Keratinocyte (primary cell): ENCODE data around the gene SLC9A7. TPM values are rescaled to one million over a fixed set of nuclear protein-coding genes. Genes with fewer than 3 reads are reported as not detected.

Source experiments
- DNase-seq: peaks from one replicate; pipeline ENCODE4 v3.0.0-alpha.2; 2011; ENCODE audit warnings: low read depth, missing footprints, low spot score
- FAIRE-seq: peaks from 2 replicates; lab custom pipeline; 2011; peaks lifted over from hg19 to GRCh38; lab: Jason Lieb, UNC
- H2AFZ ChIP-seq: 2 replicates; pipeline ENCODE4 v1.6.0; 2012; ENCODE audit warnings: low read length, control low read depth, inconsistent platforms; ENCODE audit not compliant: control insufficient read depth
- H3K27ac ChIP-seq: 2 replicates; pipeline ENCODE4 v1.5.1; 2011; ENCODE audit warnings: low read length; ENCODE audit not compliant: control insufficient read depth, insufficient read depth
- H3K27me3 ChIP-seq: 3 replicates; pipeline ENCODE4 v1.6.0; 2011; ENCODE audit warnings: low read length; ENCODE audit not compliant: control insufficient read depth, insufficient read depth; ENCODE audit errors: extremely low read depth
- H3K36me3 ChIP-seq, 2 experiments: 2 replicates in 1 of 2; 3 replicates in 1 of 2; pipeline ENCODE4 v1.5.1; 2011; ENCODE audit warnings: low read length in 2 of 2, mild to moderate bottlenecking in 1 of 2; ENCODE audit not compliant: control insufficient read depth in 2 of 2, insufficient read depth in 2 of 2; ENCODE audit errors: extremely low read depth in 1 of 2
- H3K4me1 ChIP-seq: 3 replicates; pipeline ENCODE4 v1.5.1; 2011; ENCODE audit warnings: low read length; ENCODE audit not compliant: control insufficient read depth, insufficient read depth; ENCODE audit errors: extremely low read depth
- H3K4me2 ChIP-seq: 3 replicates; pipeline ENCODE4 v1.6.0; 2011; ENCODE audit warnings: low read depth, low read length; ENCODE audit not compliant: control insufficient read depth, insufficient read depth; ENCODE audit errors: extremely low read depth
- H3K4me3 ChIP-seq, 3 experiments: fragments of 200-600 bp in 1 of 3; sonication (generic) in 1 of 3; 2 replicates in 2 of 3; 3 replicates in 1 of 3; pipeline ENCODE4 v1.5.1; 2011 to 2016; ENCODE audit warnings: low read length in 3 of 3, mild to moderate bottlenecking in 3 of 3, control low read depth in 2 of 3, inconsistent platforms in 1 of 3, low read depth in 1 of 3, mixed read lengths in 1 of 3, mixed run types in 1 of 3, moderate library complexity in 1 of 3; ENCODE audit not compliant: control insufficient read depth in 2 of 3, insufficient read depth in 2 of 3; ENCODE audit errors: extremely low read depth in 1 of 3
- H3K79me2 ChIP-seq: 2 replicates; pipeline ENCODE4 v1.6.0; 2012; ENCODE audit warnings: low read length; ENCODE audit not compliant: control insufficient read depth, insufficient read depth
- H3K9ac ChIP-seq: 3 replicates; pipeline ENCODE4 v1.6.0; 2011; ENCODE audit warnings: low read length; ENCODE audit not compliant: control insufficient read depth, insufficient read depth; ENCODE audit errors: extremely low read depth
- H3K9me1 ChIP-seq: 3 replicates; pipeline ENCODE4 v1.6.0; 2011; ENCODE audit warnings: low read length; ENCODE audit not compliant: control insufficient read depth, insufficient read depth; ENCODE audit errors: extremely low read depth
- H3K9me3 ChIP-seq: 2 replicates; pipeline ENCODE4 v1.5.1; 2012; ENCODE audit warnings: low read depth, low read length; ENCODE audit not compliant: control insufficient read depth
- H4K20me1 ChIP-seq: 3 replicates; pipeline ENCODE4 v1.6.0; 2011; ENCODE audit warnings: low read length; ENCODE audit not compliant: control insufficient read depth, insufficient read depth; ENCODE audit errors: extremely low read depth
- EZH2 ChIP-seq: IDR thresholded peaks from one replicate; pipeline ENCODE4 v1.6.1; 2012; ENCODE audit warnings: inconsistent platforms, mild to moderate bottlenecking, low read length, moderate library complexity
- dilution Hi-C: fragments of 300-500 bp; cut with MboI; formaldehyde crosslinking; loops from one replicate; pipeline ENCODE4 v1.7.0; 2020; ENCODE audit warnings: low sequenced_read_pairs; ENCODE audit not compliant: extremely low pct_ligation_motif_present
- polyA plus RNA-seq, 5 experiments: library from polyadenylated mRNA; depleted of rRNA in 3 of 5; stranded (reverse) in 3 of 5; stranded (forward) in 1 of 5; unstranded in 1 of 5; fragments of >200 nt; gene quantifications; 1 replicate in 1 of 5; 2 replicates in 3 of 5; 3 replicates in 1 of 5; pipeline versions ENCODE4 v1.2.1 to v1.2.3, GENCODE V29; 2011 to 2012; ENCODE audit warnings: missing spikeins in 2 of 5, low read depth in 1 of 5, low replicate concordance in 1 of 5
- TF ChIP-seq, protein P1 (sequence below), 3 experiments: IDR thresholded peaks in 1 of 3; conservative IDR thresholded peaks in 1 of 3; optimal IDR thresholded peaks in 1 of 3; 2 replicates in 2 of 3; 3 replicates in 1 of 3; pipeline versions ENCODE3 to v1.5.1; 2011; ENCODE audit warnings: low read length in 3 of 3, mild to moderate bottlenecking in 3 of 3, moderate library complexity in 2 of 3, control low read depth in 1 of 3, inconsistent platforms in 1 of 3; ENCODE audit not compliant: insufficient read depth in 2 of 3; ENCODE audit errors: extremely low read depth in 1 of 3

Gene SLC9A7
- polyA plus RNA-seq, 1 donor (not counting 4 experiments of a cell fraction or from before 2014, with no cell fraction given) = 8.1 TPM

GRCh38 chrX:46569621-46570020 is 189.3 kb downstream of the SLC9A7 start:
- H3K27me3 ChIP-seq = no peaks in the 10 kb centered on the region
- H2AFZ ChIP-seq = no peak overlapping the region
- H3K9ac ChIP-seq = no peak overlapping the region
- no peaks in the 10 kb centered on the region for H3K9me1 ChIP-seq
- H3K36me3 ChIP-seq = no peaks in the 10 kb centered on the region
- dilution Hi-C loops = no loop called here
- H3K4me3 ChIP-seq = no peak overlapping the region
- H3K4me2 ChIP-seq = no peak overlapping the region
- H3K9me3 ChIP-seq = no peaks in the 10 kb centered on the region
- no peaks in the 10 kb centered on the region for H3K4me1 ChIP-seq
- no peaks in the 10 kb centered on the region for H4K20me1 ChIP-seq
- no peaks in the 10 kb centered on the region for H3K79me2 ChIP-seq
- FAIRE-seq (no peak), DNase-seq (no peak)
- H3K27ac ChIP-seq = no peak overlapping the region
- no peak for TF ChIP-seq EZH2
- TF ChIP-seq, protein P1, sequence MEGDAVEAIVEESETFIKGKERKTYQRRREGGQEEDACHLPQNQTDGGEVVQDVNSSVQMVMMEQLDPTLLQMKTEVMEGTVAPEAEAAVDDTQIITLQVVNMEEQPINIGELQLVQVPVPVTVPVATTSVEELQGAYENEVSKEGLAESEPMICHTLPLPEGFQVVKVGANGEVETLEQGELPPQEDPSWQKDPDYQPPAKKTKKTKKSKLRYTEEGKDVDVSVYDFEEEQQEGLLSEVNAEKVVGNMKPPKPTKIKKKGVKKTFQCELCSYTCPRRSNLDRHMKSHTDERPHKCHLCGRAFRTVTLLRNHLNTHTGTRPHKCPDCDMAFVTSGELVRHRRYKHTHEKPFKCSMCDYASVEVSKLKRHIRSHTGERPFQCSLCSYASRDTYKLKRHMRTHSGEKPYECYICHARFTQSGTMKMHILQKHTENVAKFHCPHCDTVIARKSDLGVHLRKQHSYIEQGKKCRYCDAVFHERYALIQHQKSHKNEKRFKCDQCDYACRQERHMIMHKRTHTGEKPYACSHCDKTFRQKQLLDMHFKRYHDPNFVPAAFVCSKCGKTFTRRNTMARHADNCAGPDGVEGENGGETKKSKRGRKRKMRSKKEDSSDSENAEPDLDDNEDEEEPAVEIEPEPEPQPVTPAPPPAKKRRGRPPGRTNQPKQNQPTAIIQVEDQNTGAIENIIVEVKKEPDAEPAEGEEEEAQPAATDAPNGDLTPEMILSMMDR (optimal IDR thresholded peaks at IDR 0.05 in 1 of 3, IDR thresholded peaks at IDR 0.05 in 1 of 3, conservative IDR thresholded peaks at IDR 0.05 in 1 of 3; ENCODE audit: extremely low read depth in 1 of 3, insufficient read depth in 2 of 3, low read length in 3 of 3) = no peak

DNA sequence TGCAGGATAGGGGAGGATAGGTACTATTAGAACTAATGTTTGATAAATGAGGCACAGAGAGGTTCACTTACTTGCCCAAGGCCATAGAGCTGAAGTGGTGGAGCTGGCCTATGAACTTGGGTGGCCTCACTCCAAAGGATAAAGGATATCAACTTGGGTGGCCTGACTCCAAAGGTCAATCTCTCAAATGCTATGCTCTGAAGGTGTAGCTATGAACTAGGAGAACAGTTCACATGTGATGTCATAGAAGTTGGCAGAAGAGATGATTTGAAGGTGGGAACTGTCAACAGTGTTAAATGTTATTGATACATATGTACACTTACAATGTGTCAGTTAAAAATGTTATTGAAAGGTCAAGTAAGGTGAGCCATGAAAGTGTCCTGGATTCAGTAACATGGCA is 191.5 kb downstream of the SLC9A7 start:
- H3K27ac ChIP-seq = no peak overlapping the region
- TF ChIP-seq, protein P1 (optimal IDR thresholded peaks at IDR 0.05 in 1 of 3, IDR thresholded peaks at IDR 0.05 in 1 of 3, conservative IDR thresholded peaks at IDR 0.05 in 1 of 3; ENCODE audit: extremely low read depth in 1 of 3, insufficient read depth in 2 of 3, low read length in 3 of 3) = no peak
- no peak for TF ChIP-seq EZH2
- H3K27me3 ChIP-seq = no peaks in the 10 kb centered on the region
- FAIRE-seq (no peak), DNase-seq (no peak)
- no peak overlapping the region for H3K9ac ChIP-seq
- H3K4me1 ChIP-seq = no peaks in the 10 kb centered on the region
- no peak overlapping the region for H3K4me3 ChIP-seq
- dilution Hi-C loops = no loop called here
- H3K79me2 ChIP-seq = no peaks in the 10 kb centered on the region
- H3K36me3 ChIP-seq = no peaks in the 10 kb centered on the region
- no peak overlapping the region for H3K4me2 ChIP-seq
- no peaks in the 10 kb centered on the region for H3K9me3 ChIP-seq
- no peaks in the 10 kb centered on the region for H4K20me1 ChIP-seq
- H3K9me1 ChIP-seq = no peaks in the 10 kb centered on the region
- no peak overlapping the region for H2AFZ ChIP-seq
